Measurements from ENCODE around the gene PRPF8. TPM values are rescaled to one million over a fixed set of nuclear protein-coding genes. Genes with fewer than 3 reads are reported as not detected.

PRPF8 gene
- polyA plus RNA-seq, 1 donor from 2014 or later, result 56.9 TPM

GRCh38 chr17:1686086-1686485 is 1.4 kb upstream of the PRPF8 start:
- Histone ChIP-seq H3K4me3 (ENCODE audit: low read length) (no peak overlapping the region), H3K9ac (ENCODE audit: low read length) (no peak overlapping the region), H2AFZ (ENCODE audit: low read depth, low read length) (no peak overlapping the region), H3K27me3 (ENCODE audit: insufficient read depth, low read depth, low read length) (no peaks in the 10 kb centered on the region), H4K20me1 (ENCODE audit: insufficient read depth) (no peaks in the 10 kb centered on the region), H3K36me3 (ENCODE audit: insufficient read depth, low read length) (peaks cover 1% of the 10 kb centered on the region), H3F3A (ENCODE audit: insufficient read depth, low read length, poor library complexity, severe bottlenecking) (no peaks in the 10 kb centered on the region), H3K27ac (ENCODE audit: low read length) (no peak overlapping the region), H3K4me2 (ENCODE audit: low read length) (no peak overlapping the region), H3K9me3 (ENCODE audit: low read length) (no peaks in the 10 kb centered on the region), H3K9me2 (ENCODE audit: insufficient read depth, low read length) (no peaks in the 10 kb centered on the region), H3K79me2 (replicated peaks; ENCODE audit: insufficient read depth, low read length) (peaks cover 29% of the 10 kb centered on the region)
- no peak for TF ChIP-seq EZH2 (IDR thresholded peaks at IDR 0.05; ENCODE audit: borderline replicate concordance, insufficient read depth, low read length, poor library complexity, severe bottlenecking)
- TF ChIP-seq CTCF (IDR thresholded peaks at IDR 0.05; ENCODE audit: poor library complexity, severe bottlenecking), result no peak
- no peak for TF ChIP-seq REST (IDR thresholded peaks at IDR 0.05; ENCODE audit: borderline replicate concordance)

GRCh38 chr17:1683459-1683858 is 1.2 kb downstream of the PRPF8 start:
- peaks cover 40% of the 10 kb centered on the region for H3K79me2 ChIP-seq (replicated peaks; ENCODE audit: insufficient read depth, low read length)
- no peaks in the 10 kb centered on the region for H3K27me3 ChIP-seq (ENCODE audit: insufficient read depth, low read depth, low read length)
- peak overlapping the region; percentile 86 for H3K4me2 ChIP-seq (ENCODE audit: low read length)
- TF ChIP-seq EP300 (conservative IDR thresholded peaks at IDR 0.05; ENCODE audit: poor library complexity, severe bottlenecking), result no peak
- TF ChIP-seq EZH2 (IDR thresholded peaks at IDR 0.05; ENCODE audit: borderline replicate concordance, insufficient read depth, low read length, poor library complexity, severe bottlenecking), result no peak
- H3K9me2 ChIP-seq (ENCODE audit: insufficient read depth, low read length), result no peaks in the 10 kb centered on the region
- H3K27ac ChIP-seq (ENCODE audit: low read length), result peak overlapping the region; percentile 97
- peak overlapping the region; percentile 98 for H3K9ac ChIP-seq (ENCODE audit: low read length)
- peaks cover 18% of the 10 kb centered on the region for H3K36me3 ChIP-seq (ENCODE audit: insufficient read depth, low read length)
- H3K4me3 ChIP-seq (ENCODE audit: low read length), result peak overlapping the region; percentile 89
- no peaks in the 10 kb centered on the region for H3K9me3 ChIP-seq (ENCODE audit: low read length)
- no peaks in the 10 kb centered on the region for H3F3A ChIP-seq (ENCODE audit: insufficient read depth, low read length, poor library complexity, severe bottlenecking)
- H2AFZ ChIP-seq (ENCODE audit: low read depth, low read length), result no peak overlapping the region
- H4K20me1 ChIP-seq (ENCODE audit: insufficient read depth), result peaks cover 5% of the 10 kb centered on the region

GRCh38 chr17:1676401-1676800 is 8.3 kb downstream of the PRPF8 start:
- TF ChIP-seq SMC3 (conservative IDR thresholded peaks at IDR 0.05; ENCODE audit: poor library complexity) (no peak), EZH2 (IDR thresholded peaks at IDR 0.05; ENCODE audit: borderline replicate concordance, insufficient read depth, low read length, poor library complexity, severe bottlenecking) (no peak), TAF1 (IDR thresholded peaks at IDR 0.05; ENCODE audit: low read depth) (no peak), RAD21 (conservative IDR thresholded peaks at IDR 0.05) (no peak), MXI1 (conservative IDR thresholded peaks at IDR 0.05; ENCODE audit: poor library complexity, severe bottlenecking) (no peak)
- H3K9me2 ChIP-seq (ENCODE audit: insufficient read depth, low read length), result no peaks in the 10 kb centered on the region
- no peak overlapping the region for H2AFZ ChIP-seq (ENCODE audit: low read depth, low read length)
- H3K27ac ChIP-seq (ENCODE audit: low read length), result no peak overlapping the region
- no peaks in the 10 kb centered on the region for H3F3A ChIP-seq (ENCODE audit: insufficient read depth, low read length, poor library complexity, severe bottlenecking)
- no peaks in the 10 kb centered on the region for H3K27me3 ChIP-seq (ENCODE audit: insufficient read depth, low read depth, low read length)
- H3K9ac ChIP-seq (ENCODE audit: low read length), result no peak overlapping the region
- no peak overlapping the region for H3K4me3 ChIP-seq (ENCODE audit: low read length)
- H3K9me3 ChIP-seq (ENCODE audit: low read length), result no peaks in the 10 kb centered on the region
- H3K79me2 ChIP-seq (replicated peaks; ENCODE audit: insufficient read depth, low read length), result peaks cover 16% of the 10 kb centered on the region
- H4K20me1 ChIP-seq (ENCODE audit: insufficient read depth), result peaks cover 5% of the 10 kb centered on the region
- no peak overlapping the region for H3K4me2 ChIP-seq (ENCODE audit: low read length)
- peaks cover 25% of the 10 kb centered on the region for H3K36me3 ChIP-seq (ENCODE audit: insufficient read depth, low read length)

Data from neural cell (in vitro differentiated cells).